PFSK-1 (cell line): ENCODE results near the gene ADAMTSL5.

Source experiments
- POLR2AphosphoS5 ChIP-seq: IDR thresholded peaks from 2 replicates; pipeline ENCODE4 v1.6.1; 2012; ENCODE audit warnings: low read depth, mild to moderate bottlenecking, control low read depth, low read length, moderate library complexity
- REST ChIP-seq, 2 experiments: IDR thresholded peaks; 2 replicates each; pipeline versions ENCODE4 v1.6.1 to v1.8.0; 2011 to 2012; ENCODE audit warnings: low read depth in 2 of 2, low read length in 2 of 2, control low read depth in 1 of 2, inconsistent platforms in 1 of 2, mild to moderate bottlenecking in 1 of 2, moderate library complexity in 1 of 2; ENCODE audit not compliant: insufficient read depth in 1 of 2
- SIN3A ChIP-seq: IDR thresholded peaks from 2 replicates; pipeline ENCODE4 v1.6.1; 2012; ENCODE audit warnings: mild to moderate bottlenecking, low read length, moderate library complexity, borderline replicate concordance; ENCODE audit not compliant: insufficient read depth
- TAF1 ChIP-seq: IDR thresholded peaks from 2 replicates; pipeline ENCODE4 v1.6.1; 2012; ENCODE audit warnings: low read length, control low read depth, borderline replicate concordance; ENCODE audit not compliant: insufficient read depth

DNA sequence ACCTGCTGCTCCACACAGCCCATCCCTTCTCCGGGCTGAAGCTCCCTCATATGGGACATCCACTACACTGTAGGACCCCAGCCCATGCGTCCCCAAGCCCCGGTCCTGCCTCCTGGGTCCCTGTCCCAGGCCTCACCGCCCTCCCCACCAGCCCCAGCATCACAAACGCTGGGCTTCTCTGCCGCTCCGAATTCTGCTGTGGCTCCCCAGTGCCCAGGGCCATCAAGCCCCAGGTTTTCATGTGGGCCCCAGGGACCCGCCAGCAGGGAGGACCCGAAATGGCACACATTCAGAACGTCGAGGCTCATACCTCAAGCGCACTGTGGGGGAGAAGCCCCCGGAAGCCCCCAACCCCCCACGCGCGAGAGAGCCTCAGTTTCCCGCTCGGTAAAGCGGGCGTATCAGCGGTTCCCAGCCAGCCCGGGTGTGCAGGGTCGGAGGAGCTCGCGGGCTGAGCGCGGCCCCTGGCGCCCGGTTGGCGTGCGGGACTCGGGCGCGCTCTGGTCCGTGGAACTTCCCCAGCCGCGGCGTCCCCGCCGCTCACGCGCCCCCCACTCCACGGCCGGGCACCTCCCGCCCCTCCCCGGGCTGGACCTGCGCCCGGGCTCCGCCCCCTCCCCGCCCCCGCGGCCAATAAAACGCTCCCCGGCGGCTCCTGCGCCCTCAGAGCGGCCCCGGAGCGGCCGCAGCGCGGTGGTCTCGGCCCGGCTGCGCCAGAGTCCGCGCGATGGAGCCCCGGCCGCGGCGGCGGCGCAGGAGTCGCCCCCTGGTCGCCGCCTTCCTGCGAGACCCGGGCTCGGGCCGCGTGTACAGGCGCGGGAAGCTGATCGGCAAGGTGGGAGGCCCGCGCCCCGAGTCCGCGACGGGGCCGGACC lies 10.8 kb upstream of the ADAMTSL5 start, which contains the start of gene PLK5:
- TF ChIP-seq POLR2AphosphoS5 (no peak), REST (IDR thresholded peaks at IDR 0.05; ENCODE audit: insufficient read depth in 1 of 2, low read depth in 2 of 2, low read length in 2 of 2) (no peak), SIN3A (no peak), TAF1 (no peak)
